Lung (tissue), 12 donors: Measurements from ENCODE around the gene BABAM2. TPM values are rescaled to one million over a fixed set of nuclear protein-coding genes. Genes with fewer than 3 reads are reported as not detected.

Source experiments
- ATAC-seq: fragments of 200-7000 bp; cut with Tn5 transposase; one replicate; pipeline ENCODE4 v1.9.1; 2020; ENCODE audit warnings: moderate number of reproducible peaks; ENCODE audit not compliant: insufficient read depth, low FRiP score
- DNase-seq, 3 donors: peaks; one replicate each; pipeline ENCODE4 v3.0.0-alpha.2; 2013 to 2017
- H3K27ac ChIP-seq, 2 donors: one replicate each; pipeline ENCODE4 v1.5.1; 2013; ENCODE audit warnings: mild to moderate bottlenecking in 2 of 2, moderate library complexity in 2 of 2, control low read depth in 1 of 2, inconsistent platforms in 1 of 2, low read depth in 1 of 2, low read length in 1 of 2
- H3K27me3 ChIP-seq, 3 donors: one replicate each; pipeline ENCODE4 v1.5.1; 2013; ENCODE audit warnings: low read length in 2 of 3; ENCODE audit not compliant: control insufficient read depth in 3 of 3, insufficient read depth in 3 of 3
- H3K36me3 ChIP-seq, 4 donors: one replicate each; pipeline ENCODE4 v1.5.1; 2013; ENCODE audit warnings: low read length in 4 of 4, mild to moderate bottlenecking in 1 of 4, moderate library complexity in 1 of 4; ENCODE audit not compliant: control insufficient read depth in 4 of 4, insufficient read depth in 4 of 4
- H3K4me1 ChIP-seq, 5 donors: one replicate each; pipeline ENCODE4 v1.5.1; 2013; ENCODE audit warnings: low read length in 5 of 5, mild to moderate bottlenecking in 2 of 5, moderate library complexity in 1 of 5; ENCODE audit not compliant: control insufficient read depth in 5 of 5, insufficient read depth in 5 of 5
- H3K4me3 ChIP-seq: one replicate; pipeline ENCODE4 v1.5.1; 2013; ENCODE audit warnings: mild to moderate bottlenecking, control low read depth, moderate library complexity
- H3K9ac ChIP-seq, 2 donors: one replicate each; pipeline ENCODE4 v1.5.1; 2013; ENCODE audit warnings: low read length in 2 of 2, control low read depth in 1 of 2; ENCODE audit not compliant: insufficient read depth in 1 of 2
- H3K9me3 ChIP-seq, 4 donors: one replicate each; pipeline ENCODE4 v1.5.1; 2013; ENCODE audit warnings: low read length in 3 of 4, mild to moderate bottlenecking in 1 of 4, moderate library complexity in 1 of 4; ENCODE audit not compliant: control insufficient read depth in 4 of 4, insufficient read depth in 3 of 4
- WGBS, 2 donors: extraction: QIAGEN DNeasy Blood & Tissue Kit; methylation state at CpG; one replicate each; pipeline ENCODE4 v1.1.7; 2013; 5-methylcytosine and 5-hydroxymethylcytosine counted together
- polyA plus RNA-seq, 2 donors: library from polyadenylated mRNA; stranded (reverse); fragments of 200-250 nt; gene quantifications; one replicate each; pipeline ENCODE4 v1.2.1, GENCODE V29; 2013
- total RNA-seq, 2 donors: library from RNA; depleted of rRNA in 1 of 2; stranded (reverse); fragments of >200 nt in 1 of 2; gene quantifications; one replicate each; pipeline ENCODE4 v1.2.1, GENCODE V29; 2014 to 2021
- TF ChIP-seq, protein P1 (sequence below): IDR thresholded peaks from 2 replicates; pipeline ENCODE4 v1.5.1; 2012; ENCODE audit warnings: mild to moderate bottlenecking; ENCODE audit errors: control extremely low read depth, extremely low read depth
- donor health status: control.
- donor health status: control.
- donor health status: Bipolar disorder and iron deficiency.
- donor health status: healthy.
- donor health status: DM: yes; HTN: yes; CAD: no.

BABAM2 gene
- total and polyA plus RNA-seq, 4 donors, result 19.0 to 43.3 (median 33.7) TPM

DNA sequence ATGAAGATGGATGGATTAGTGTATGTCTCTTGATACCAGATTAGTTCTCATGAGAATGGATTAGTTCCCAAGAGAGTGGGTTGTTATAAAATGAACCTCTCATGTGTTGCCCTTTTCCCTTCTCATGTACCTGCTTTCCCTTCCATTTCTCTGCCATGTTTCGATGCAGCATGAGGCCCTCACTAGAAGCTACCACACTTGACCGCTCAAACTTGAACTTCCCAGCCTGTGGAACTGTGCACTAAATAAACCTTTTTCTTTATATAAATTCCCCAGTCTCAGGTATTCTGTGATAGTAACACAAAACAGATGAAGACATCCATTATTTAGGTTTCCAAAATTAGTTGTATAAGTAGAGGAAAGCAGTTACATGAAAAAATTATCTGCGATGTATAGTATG is 73.5 kb downstream of the BABAM2 start:
- peaks cover 2 to 35% (median 15%) of the 10 kb centered on the region in 5 donors for H3K4me1 ChIP-seq
- TF ChIP-seq, protein P1, sequence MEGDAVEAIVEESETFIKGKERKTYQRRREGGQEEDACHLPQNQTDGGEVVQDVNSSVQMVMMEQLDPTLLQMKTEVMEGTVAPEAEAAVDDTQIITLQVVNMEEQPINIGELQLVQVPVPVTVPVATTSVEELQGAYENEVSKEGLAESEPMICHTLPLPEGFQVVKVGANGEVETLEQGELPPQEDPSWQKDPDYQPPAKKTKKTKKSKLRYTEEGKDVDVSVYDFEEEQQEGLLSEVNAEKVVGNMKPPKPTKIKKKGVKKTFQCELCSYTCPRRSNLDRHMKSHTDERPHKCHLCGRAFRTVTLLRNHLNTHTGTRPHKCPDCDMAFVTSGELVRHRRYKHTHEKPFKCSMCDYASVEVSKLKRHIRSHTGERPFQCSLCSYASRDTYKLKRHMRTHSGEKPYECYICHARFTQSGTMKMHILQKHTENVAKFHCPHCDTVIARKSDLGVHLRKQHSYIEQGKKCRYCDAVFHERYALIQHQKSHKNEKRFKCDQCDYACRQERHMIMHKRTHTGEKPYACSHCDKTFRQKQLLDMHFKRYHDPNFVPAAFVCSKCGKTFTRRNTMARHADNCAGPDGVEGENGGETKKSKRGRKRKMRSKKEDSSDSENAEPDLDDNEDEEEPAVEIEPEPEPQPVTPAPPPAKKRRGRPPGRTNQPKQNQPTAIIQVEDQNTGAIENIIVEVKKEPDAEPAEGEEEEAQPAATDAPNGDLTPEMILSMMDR, result no peak
- no peaks in the 10 kb centered on the region for H3K27me3 ChIP-seq
- H3K4me3 ChIP-seq, result no peak overlapping the region
- no peak overlapping the region for H3K27ac ChIP-seq
- DNase-seq (no peak), ATAC-seq (no peak)
- no peaks in the 10 kb centered on the region for H3K9me3 ChIP-seq
- no peaks in the 10 kb centered on the region for H3K36me3 ChIP-seq
- no peak overlapping the region for H3K9ac ChIP-seq
- WGBS, 2 donors, result 84 to 100% methylated on average over 3 of the region's 3 CpGs

DNA sequence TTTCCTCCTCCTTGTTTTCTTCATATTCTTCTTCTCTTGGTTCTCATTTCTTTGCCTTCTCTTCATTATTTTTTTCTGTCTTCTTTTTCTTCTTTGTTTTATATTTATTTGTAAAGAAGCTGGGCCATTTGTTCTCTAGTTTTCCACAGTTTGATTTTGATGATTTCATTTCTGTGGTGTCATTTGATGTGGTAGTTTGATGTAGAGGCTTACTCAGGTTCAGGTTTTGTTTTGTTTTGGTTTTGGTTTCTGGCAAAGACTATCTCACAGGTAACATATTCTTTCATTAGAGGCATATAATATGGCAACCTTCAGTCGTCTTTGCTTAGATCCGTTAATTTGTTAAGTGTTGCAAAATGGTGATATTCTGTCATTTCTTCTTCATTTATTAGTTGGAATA is 75.3 kb downstream of the BABAM2 start:
- H3K4me1 ChIP-seq, result peaks cover 2 to 17% (median 8%) of the 10 kb centered on the region in 5 donors
- TF ChIP-seq, protein P1, result no peak
- WGBS, 2 donors, result 64 to 85% methylated on average over 2 of the region's 2 CpGs

DNA sequence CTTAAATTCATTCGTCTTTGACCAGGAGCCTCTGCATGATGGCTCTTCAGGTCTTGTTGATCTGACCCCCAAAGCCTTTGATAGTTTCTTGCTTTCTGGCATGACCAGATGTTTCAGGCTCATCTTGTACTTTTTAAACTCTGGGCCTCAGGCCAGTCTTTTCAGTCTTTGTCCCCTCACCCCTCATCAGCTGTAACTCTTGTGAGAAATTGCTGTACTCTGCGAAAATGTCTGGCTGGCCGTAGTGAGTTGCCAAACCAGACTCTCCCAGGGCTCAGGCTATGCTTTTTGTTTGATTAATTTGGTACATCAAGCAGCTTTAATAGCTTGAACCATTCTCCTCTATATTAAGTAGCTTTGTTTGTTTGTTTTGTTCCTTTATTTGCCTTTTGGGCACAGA is 75.9 kb downstream of the BABAM2 start:
- H3K9me3 ChIP-seq, result no peaks in the 10 kb centered on the region
- no peak for ATAC-seq

More for the DNA sequence above, 75.3 kb downstream of the BABAM2 start:
- ATAC-seq, result no peak
- DNase-seq, result no peak
- no peak overlapping the region for H3K9ac ChIP-seq
- no peaks in the 10 kb centered on the region for H3K36me3 ChIP-seq
- H3K27me3 ChIP-seq, result no peaks in the 10 kb centered on the region
- no peak overlapping the region for H3K4me3 ChIP-seq
- no peaks in the 10 kb centered on the region for H3K9me3 ChIP-seq
- H3K27ac ChIP-seq, result no peak overlapping the region

More for the DNA sequence above, 75.9 kb downstream of the BABAM2 start:
- Histone ChIP-seq H3K4me3 (no peak overlapping the region), H3K4me1 (peaks cover 2 to 17% (median 8%) of the 10 kb centered on the region in 5 donors), H3K27me3 (no peaks in the 10 kb centered on the region), H3K27ac (no peak overlapping the region), H3K36me3 (no peaks in the 10 kb centered on the region), H3K9ac (no peak overlapping the region)
- TF ChIP-seq, protein P1, result no peak
- DNase-seq, result peak; percentile 70 to 89 (median 85)
- WGBS, 2 donors, result 62 to 78% methylated on average over 3 of the region's 3 CpGs
